RPMI8226 (cell line): Measurements from ENCODE around the gene KDM2A.

Experiments
- DNase-seq: peaks from one replicate; pipeline ENCODE4 v3.0.0-alpha.2; 2015

KDM2A gene

DNA sequence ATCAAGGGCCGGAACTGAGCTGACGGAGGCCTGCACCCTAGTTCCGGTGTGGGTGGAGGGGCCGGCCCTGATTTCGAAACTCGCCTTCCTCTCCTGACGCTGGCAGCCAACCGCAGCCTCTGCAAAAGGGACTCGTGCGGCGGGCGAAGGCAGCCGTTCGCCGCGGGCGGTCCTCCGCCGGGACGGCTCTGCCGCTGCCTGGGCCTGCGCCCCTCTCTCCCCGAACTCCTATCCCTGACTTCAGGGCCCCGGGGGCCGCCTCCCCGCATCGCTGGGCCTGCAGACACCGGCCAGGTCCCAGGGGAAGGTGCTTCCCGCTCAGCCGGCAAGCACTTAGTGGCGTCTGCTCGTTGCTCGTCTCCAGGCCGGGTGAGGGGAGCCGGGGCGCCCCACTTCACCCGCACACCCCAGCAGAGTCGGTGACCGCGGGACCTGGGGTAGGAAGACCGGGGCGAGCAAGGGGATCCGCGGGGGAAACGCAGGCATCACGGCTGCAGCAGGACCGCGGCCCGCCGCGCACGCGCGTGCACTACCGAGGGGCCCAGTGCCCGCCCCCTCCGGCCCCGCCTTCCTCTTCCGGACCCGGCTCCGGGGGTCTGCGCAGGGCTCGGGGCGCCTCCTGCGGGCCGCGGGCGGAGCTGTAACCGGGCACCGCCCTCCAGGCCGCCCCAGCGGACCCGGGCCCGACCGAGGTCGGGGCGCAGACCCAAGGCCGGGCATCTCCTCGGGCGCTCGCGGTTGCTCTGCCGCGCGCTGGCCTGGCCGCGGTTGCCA is 169.6 kb downstream of the KDM2A start:
- DNase-seq = peak; percentile 89

DNA sequence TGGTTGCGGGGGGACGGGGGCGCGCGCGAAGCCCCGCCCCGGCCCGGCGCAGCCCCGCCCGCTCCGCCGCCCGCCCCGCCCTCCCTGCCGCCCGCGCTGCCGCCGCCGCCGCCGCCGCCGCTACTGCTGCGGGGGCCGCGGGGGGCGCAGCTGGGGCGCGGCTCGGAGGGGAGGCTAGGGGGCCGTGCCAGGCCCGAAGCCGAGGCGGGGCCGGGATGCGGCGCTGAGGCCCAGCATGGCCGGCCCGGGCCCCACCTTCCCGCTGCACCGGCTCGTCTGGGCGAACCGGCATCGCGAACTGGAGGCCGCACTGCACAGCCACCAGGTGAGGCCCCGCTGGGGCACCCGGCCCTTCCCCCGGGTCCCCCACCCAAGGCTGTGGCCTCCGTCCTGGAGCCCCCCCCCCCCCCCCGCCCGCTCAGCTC is 170.2 kb downstream of the KDM2A start, which contains the start of gene ANKRD13D:
TSS of gene ANKRD13D (plus strand) at position 78 of the 425 bp plus-strand sequence. CDS start at position 236, 158 bp downstream.
- DNase-seq = no peak

DNA sequence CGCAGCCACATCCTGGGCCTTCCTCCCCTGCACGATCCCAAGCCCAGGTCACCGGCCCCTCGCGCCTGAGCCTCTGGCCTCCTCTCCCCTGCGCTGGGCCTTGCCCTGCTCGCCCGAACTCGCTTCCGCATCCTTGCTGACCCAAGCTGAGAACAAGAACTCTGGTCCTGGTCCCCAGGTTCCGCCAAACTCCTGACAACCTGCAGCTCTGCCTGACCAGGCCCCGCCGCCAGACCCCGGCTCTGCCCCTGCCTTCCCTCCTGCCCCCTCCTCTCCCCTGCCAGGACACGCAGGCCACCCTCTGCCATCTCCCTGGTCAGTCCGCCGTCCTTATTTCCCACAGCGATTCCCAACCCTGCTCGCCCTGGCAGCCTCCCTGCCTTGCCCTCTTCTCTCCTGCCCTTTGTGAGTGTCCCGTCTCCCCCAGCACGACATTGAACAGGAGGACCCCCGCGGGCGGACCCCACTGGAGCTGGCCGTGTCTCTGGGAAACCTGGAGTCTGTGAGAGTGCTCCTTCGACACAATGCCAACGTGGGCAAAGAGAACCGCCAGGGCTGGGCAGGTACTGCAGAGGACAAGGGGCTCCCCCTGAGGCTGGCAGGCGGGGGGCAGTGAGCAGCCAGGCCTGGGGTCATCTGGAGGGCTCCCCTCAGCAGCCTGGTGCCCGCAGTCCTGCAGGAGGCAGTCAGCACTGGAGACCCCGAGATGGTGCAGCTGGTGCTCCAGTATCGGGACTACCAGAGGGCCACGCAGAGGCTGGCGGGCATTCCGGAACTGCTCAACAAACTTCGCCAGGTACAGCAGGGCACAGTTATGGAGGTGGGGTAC is 170.8 kb downstream of the KDM2A start:
- peak; percentile 27 for DNase-seq

DNA sequence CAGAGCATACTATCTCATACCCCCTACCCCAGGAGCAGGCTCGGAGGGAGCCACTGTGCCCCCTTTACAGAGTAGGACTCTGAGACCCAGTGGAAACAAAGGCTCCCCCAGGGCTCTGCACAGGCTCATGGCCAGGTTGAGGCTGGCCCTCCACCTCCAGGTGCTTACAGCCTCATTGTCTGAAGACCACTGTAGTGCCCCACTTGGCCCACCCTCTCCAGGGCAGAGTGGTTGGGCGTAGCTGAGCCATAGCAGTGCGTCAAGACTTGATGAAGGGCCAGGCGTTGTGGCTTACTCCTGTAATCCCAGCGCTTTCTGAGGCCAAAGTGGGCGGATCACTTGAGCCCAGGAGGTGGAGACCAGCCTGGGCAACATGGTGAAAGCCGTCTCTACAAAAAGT is 171.7 kb downstream of the KDM2A start:
- DNase-seq = no peak

DNA sequence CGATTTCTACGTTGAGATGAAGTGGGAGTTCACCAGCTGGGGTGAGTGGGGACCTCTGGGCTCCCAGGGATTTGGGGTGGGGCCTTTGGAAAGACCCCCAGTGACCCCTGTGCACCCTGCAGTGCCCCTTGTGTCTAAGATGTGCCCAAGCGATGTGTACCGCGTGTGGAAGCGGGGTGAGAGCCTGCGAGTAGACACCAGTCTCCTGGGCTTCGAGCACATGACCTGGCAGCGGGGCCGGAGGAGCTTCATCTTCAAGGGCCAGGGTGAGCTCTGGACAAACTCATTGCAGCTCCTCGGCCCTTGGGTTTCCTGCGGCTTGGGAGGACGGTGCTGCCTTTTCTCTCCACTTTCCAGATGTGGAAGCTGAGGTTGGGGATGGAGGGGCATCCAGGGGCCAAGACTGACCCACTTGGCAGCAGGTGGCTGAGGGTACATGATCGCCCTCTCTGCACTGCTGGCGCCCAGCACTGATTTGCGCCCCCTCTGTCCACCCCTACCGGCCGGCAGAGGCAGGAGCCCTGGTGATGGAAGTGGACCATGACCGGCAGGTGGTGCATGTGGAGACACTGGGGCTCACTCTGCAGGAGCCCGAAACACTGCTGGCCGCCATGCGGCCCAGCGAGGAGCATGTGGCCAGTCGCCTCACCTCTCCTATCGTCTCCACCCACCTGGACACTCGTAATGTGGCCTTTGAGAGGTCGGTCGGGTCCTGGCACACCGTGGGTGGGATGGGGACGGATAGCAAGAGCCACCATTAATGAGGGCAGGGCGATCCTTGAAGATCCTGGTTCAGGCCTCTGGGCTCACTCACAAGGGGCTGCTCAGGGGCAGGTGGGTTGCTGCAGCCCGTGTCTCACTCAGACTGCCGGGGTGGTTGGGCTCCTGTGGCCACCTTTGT is 172.7 kb downstream of the KDM2A start:
- no peak for DNase-seq

DNA sequence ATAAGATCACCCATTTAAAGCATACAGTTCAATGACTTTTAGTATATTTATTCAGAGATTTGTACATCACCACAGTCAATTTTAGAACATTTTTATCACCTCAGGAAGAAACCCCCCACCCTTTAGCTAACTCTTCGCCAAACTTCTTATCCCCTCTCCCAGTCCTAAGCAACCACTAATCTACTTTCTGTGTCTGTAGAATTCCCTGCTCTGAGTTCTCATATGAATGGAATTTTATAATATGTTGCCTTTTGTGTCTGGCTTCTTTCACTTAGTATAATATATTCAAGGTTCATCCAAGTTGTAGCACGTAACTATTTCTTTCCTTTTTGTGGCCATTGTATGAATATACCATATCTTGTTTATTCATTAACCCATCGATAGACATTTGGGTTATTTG is 173.6 kb downstream of the KDM2A start:
- no peak for DNase-seq

DNA sequence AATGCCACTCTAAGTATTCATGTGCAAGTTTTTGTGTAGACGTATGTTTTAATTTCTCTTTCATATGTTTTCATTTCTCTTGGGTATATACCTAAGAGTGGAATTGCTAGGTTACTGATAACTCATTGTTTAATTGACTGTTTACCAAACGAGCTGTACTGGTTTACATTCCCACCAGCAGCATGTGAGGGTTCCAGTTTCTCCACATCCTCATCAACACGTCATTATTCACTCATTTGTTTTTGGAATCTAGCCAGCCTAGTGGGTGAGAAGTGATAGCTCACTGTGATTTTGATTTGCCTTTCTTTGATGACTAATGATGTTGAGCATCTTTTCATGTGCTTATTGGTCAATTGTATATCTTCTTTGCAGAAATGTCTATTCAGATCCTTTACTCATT is 174.0 kb downstream of the KDM2A start:
- no peak for DNase-seq

DNA sequence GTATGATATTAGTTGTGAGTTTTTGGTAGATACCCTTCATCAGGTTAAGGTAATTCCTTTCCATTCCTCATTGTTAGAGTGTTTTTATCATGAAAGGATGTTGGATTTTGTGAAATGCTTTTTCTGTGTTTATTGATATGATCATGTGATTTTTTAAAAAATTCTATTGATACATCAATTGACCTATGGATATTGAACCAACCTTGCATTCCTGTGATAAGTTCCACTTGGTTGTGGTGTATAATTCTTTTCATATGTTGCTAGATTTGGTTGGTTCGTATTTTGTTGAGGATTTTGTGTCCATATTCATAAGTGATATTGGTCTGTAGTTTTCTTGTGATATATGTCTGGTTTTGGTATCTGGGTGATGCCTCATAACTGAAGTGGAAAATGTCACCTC is 176.8 kb downstream of the KDM2A start:
- DNase-seq = no peak

DNA sequence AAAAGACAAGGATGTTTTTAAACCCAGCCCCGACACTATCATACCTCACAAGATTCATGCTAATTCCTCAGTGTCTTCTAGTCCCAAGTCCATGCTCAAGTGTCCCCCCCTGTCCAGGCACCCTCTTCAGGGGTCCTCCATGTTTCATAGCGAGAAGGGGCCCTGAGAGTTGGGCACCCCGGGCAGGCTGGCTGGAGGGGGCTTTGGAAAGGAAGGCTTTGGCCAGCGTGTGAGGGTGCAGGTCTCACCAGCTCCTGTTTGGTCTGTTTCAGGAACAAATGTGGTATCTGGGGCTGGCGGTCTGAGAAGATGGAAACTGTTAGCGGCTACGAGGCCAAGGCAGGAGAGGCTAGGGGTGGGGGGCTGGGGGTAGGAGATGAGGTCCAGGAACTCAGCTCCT is 179.7 kb downstream of the KDM2A start:
- no peak for DNase-seq

DNA sequence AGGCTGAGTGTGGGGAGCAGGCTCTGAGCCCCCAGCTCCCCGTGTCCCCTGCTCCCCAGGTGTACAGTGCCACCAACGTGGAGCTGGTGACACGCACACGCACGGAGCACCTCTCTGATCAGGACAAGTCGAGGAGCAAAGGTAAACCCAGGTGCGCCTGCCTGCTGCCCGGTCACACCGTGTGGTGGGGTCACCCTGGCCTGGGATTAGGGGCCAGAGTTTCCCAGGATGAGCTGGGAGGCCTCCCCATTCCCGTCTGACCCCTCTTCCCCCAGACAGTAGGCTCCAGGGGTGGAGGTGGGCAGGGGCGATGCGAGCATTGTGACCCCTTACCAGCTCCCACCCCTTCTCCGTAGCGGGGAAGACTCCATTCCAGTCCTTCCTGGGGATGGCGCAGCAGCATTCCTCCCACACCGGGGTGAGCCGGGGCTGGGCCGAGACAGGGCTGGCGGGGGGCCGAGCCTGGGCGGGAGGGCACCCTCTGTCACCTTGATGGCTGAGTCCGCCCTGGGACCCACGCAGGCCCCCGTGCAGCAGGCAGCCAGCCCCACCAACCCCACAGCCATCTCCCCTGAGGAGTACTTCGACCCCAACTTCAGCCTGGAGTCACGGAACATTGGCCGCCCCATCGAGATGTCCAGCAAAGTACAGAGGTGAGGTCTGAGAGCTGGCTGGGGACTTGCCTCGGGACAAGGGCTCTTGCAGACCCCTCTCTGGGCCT is 180.6 kb downstream of the KDM2A start:
- no peak for DNase-seq

DNA sequence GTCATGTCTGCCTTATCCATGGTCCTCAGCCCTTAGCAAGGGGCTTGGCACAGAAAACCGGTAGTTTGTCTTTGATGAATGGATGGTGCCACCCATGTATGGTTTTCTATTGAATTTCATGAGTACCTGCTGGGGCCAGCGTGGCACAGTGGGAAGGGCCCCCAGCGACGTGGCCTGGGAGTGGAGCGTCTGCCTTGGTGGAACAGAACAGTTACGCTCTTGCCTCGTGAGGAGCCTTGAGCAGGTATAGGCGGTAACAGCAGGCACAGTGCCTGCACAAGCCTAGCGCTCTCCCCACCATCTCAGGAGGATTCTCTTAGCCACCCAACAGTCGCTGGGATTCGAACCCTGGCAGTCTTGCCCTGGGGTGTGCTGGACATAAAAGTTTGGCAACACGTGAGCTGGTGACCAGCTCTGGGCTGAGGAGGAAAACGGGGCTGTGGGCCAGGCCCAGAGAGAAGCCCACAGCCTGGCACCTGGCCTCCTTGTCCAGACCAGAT is 181.2 kb downstream of the KDM2A start:
- DNase-seq = no peak

DNA sequence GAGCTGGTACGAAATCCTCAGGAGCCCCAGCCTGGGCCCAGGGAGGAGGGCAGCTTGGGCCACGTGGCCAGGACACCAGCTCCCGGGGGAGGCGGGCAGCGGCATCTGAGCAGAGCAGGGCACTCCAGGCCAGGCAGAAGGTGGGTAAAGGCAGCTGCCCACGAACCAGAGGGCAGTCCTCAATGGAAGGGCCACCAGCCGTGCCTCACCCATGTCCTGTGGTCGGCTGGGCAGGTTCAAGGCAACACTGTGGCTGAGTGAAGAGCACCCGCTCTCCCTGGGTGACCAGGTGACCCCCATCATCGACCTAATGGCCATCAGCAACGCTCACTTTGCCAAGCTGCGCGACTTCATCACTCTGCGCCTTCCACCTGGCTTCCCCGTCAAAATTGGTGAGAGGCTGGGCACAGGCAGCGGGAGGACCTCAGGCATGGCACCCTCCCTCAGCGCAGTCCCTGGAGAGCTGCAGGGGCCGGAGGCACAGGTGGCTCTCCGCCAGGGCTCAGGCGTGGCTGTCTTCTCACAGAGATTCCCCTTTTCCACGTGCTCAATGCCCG is 181.8 kb downstream of the KDM2A start:
- no peak for DNase-seq

DNA sequence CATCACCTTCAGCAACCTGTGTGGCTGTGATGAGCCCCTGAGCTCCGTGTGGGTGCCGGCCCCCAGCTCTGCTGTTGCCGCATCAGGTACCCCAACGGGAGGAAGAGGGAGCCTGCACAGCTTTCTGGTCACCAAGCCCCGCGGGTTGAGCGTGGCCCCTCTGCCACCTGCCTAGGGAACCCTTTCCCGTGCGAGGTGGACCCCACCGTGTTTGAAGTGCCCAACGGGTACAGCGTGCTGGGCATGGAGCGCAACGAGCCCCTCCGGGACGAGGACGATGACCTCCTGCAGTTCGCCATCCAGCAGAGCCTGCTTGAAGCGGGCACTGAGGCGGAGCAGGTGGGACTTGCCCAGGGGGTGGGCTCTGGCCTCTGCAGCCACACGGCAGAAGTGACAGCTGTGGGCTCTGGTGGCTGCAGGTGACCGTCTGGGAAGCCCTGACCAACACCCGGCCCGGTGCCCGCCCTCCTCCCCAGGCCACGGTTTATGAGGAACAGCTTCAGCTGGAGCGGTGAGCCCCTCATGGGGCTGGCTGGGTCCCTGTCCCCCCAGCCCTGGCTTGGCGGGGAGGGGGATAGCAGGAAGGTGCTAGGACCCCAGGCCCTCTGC is 182.4 kb downstream of the KDM2A start:
- DNase-seq = no peak

DNA sequence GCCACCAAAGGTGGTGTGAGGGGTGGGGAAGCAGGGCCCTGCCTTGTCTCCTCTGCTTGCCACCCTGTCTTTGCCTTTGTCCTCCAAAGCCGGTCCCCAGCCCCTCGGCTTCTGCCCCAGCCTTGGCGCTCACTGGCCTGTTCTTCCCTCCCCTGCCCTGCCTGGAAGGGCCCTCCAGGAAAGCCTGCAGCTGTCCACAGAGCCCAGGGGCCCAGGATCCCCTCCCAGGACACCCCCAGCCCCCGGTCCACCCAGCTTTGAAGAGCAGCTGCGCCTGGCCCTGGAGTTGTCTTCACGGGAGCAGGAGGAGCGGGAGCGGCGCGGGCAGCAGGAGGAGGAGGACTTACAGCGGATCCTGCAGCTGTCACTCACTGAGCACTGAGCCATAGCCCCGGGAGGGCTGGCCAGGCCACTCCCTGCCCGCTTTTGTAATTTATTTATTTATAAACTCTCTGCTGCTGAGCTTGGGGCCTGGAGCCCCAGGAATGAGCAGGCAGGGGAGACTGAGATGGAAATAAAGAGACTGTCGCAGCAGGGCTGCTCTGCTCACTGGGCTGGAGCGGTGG is 183.0 kb downstream of the KDM2A start:
- DNase-seq = no peak

DNA sequence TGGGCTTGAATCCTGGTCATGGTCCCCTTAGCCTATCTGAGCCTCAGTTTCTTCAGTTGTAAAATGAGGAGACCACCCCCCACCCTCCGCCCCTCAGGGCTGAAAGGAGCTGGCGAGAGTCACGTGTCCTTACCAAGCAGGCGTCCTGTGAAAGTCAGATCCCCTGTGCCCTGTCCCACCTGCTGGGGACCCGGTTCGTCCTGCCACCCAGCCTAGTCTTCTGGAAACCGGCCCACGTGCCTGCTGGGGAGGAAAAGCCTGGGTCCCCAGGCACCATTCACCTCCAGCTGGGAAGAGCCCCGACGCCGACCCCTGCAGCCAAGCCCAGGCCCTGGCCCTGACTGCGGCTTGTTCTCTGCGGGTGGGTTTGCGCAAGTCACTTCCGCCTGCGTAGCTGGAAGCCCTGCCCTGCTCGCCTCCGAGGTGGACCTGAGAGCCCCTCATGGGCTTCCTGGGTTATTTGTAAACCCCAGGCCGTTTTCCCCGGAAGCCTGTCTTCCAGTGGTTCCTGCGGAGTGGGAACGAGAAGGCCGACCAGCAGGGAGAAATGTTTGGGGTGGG is 183.6 kb downstream of the KDM2A start:
- no peak for DNase-seq

DNA sequence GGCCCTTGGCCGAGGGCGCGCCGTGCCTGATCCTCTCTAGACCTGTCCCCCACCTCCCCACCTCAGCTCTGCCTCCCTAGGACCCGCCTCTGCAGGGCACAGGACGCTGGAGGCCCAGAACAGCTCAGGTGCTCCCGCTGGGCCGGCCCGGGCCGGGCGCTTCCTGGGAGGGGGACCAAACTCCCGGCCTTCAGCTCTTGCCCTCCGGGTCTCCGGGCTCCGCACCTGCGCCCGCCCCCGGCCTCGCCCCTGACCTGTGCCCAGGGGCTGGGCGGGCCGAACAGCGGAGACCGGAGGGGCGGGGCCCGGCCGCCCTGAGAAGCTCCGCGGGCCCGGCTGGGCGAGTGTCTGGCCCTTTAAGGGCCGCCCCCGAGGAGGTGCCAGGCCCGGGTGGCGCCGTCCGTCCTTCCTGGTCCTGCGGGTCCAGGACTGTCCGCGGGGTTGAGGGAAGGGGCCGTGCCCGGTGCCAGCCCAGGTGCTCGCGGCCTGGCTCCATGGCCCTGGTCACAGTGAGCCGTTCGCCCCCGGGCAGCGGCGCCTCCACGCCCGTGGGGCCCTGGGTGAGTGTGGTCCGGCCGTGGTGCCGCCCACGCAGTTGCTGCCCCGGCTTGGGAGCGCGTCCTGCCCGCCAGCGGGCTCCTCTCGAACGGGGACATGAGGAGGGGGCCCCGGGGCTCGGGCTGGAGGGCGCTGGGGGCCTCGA is 184.2 kb downstream of the KDM2A start, which contains the start of gene SSH3:
TSS of gene SSH3 (plus strand) at position 399 of the 703 bp plus-strand sequence. CDS start at position 495, 96 bp downstream.
- peak; percentile 76 for DNase-seq

DNA sequence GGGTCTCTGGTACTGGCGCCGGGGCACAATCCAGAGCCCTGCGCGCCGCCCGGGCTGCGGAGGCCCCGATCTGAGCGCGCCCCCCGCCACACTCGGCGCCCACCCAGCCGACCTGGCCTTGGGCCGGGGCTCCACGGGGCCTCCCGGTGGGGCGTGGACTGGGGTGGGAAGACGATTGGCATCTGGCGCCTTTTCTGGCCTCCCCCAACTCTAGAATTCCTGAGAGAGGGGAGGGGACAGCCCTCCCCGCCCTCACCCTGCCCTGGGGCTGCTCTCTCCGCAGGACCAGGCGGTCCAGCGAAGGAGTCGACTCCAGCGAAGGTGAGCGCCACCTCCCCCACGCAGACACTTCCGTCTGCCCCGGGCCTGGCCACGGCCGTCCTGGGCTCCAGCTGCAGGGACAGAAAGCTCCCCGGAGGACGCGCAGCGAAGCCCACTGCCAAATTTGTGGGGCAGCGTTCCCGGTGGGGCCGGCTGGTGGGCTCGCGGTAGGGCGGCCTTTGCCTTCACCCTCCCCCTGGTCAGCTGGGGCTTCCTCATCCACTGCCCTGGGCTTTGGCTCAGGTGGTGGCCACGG is 184.9 kb downstream of the KDM2A start:
- DNase-seq = no peak

DNA sequence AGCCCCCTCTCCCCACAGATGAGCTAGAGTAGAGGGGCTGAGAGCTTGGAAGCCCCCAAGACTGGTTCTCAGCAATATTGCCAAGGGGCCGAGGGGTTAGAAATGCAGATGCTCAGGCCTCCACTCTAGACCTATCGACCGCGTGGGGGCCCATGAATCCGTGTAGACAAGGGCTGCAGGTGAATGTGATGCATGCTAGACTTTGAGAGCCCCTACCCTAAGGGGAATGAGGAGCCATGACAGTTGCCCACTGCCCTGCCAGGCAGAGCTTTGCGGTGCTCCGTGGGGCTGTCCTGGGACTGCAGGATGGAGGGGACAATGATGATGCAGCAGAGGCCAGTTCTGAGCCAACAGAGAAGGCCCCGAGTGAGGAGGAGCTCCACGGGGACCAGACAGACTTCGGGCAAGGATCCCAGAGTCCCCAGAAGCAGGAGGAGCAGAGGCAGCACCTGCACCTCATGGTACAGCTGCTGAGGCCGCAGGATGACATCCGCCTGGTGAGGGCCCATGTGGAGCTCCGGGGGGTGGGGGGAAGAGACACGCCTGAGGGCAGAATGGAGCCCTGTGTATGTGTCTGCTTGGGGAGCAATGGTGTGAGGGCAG is 185.5 kb downstream of the KDM2A start:
- DNase-seq = no peak
